ENCODE measurements around the gene AFMID. TPM values are rescaled to one million over a fixed set of nuclear protein-coding genes. Genes with fewer than 3 reads are reported as not detected.
"Not testable (repeated sequence)": the region's sequence is repeated elsewhere in the genome, so short reads cannot be mapped to it uniquely, and the experiment has no call there.

The AFMID gene
- total RNA-seq, 1 experiment from 2014 or later, result 30.8 TPM

GRCh38 chr17:78252701-78253635 is 65.8 kb downstream of the AFMID start:
- H3K27ac Mint-ChIP-seq (ENCODE audit: unreplicated experiment), result no peak overlapping the region
- H3K27me3 Mint-ChIP-seq (ENCODE audit: unreplicated experiment), result peaks cover 7% of the 10 kb centered on the region
- peaks cover 23% of the 10 kb centered on the region for H3K36me3 Mint-ChIP-seq (ENCODE audit: insufficient read depth, unreplicated experiment)
- H3K9me3 Mint-ChIP-seq (ENCODE audit: low read depth, unreplicated experiment), result no peaks in the 10 kb centered on the region
- no TSS peak for BruUV-seq (replicated peaks)
- TF ChIP-seq CTCF (IDR thresholded peaks at IDR 0.05; ENCODE audit: unreplicated experiment), result no peak
- DNase-seq, result no peak
- peak overlapping the region; percentile 75 for H3K4me3 Mint-ChIP-seq (ENCODE audit: low read depth, unreplicated experiment)
- CTCF ChIA-PET, result interaction anchor here (0.6 to 0.7 kb wide), 2 partner anchors 16 to 18 kb away, joined by 3 read pairs; no protein-coding TSS in a partner anchor
- H3K4me1 Mint-ChIP-seq (ENCODE audit: low read depth, unreplicated experiment), result peaks cover 21% of the 10 kb centered on the region
- intact Hi-C loops (cut with micrococcal nuclease; ENCODE audit: unreplicated experiment), result no loop called here

- CTCF ChIA-PET, result interaction anchor here (0.7 kb wide), 1 partner anchor 18 kb away, joined by 3 read pairs; no protein-coding TSS in a partner anchor
- BruUV-seq (replicated peaks); H3K9me3 Mint-ChIP-seq (ENCODE audit: low read depth, unreplicated experiment); H3K27ac Mint-ChIP-seq (ENCODE audit: unreplicated experiment); intact Hi-C loops (cut with micrococcal nuclease; ENCODE audit: unreplicated experiment); DNase-seq; H3K27me3 Mint-ChIP-seq (ENCODE audit: unreplicated experiment): not testable (repeated sequence)
- H3K4me1 Mint-ChIP-seq (ENCODE audit: low read depth, unreplicated experiment), result peaks cover 27% of the 10 kb centered on the region
- H3K4me3 Mint-ChIP-seq (ENCODE audit: low read depth, unreplicated experiment), result peak overlapping the region; percentile 75
- H3K36me3 Mint-ChIP-seq (ENCODE audit: insufficient read depth, unreplicated experiment), result peaks cover 26% of the 10 kb centered on the region
These were observed 66.4 kb downstream of the AFMID start for GRCh38 chr17:78253636-78253945.

GRCh38 chr17:78253946-78254672 is 66.9 kb downstream of the AFMID start:
- TF ChIP-seq CTCF (IDR thresholded peaks at IDR 0.05; ENCODE audit: unreplicated experiment), result no peak
- Mint-ChIP-seq H3K27ac (ENCODE audit: unreplicated experiment) (peak overlapping the region; percentile 22), H3K4me1 (ENCODE audit: low read depth, unreplicated experiment) (peaks cover 27% of the 10 kb centered on the region), H3K9me3 (ENCODE audit: low read depth, unreplicated experiment) (no peaks in the 10 kb centered on the region), H3K27me3 (ENCODE audit: unreplicated experiment) (peaks cover 9% of the 10 kb centered on the region), H3K4me3 (ENCODE audit: low read depth, unreplicated experiment) (peak overlapping the region; percentile 75), H3K36me3 (ENCODE audit: insufficient read depth, unreplicated experiment) (peaks cover 26% of the 10 kb centered on the region)
- BruUV-seq (replicated peaks), result no TSS peak
- peak; percentile 85 for DNase-seq
- intact Hi-C loops (cut with micrococcal nuclease; ENCODE audit: unreplicated experiment), result no loop called here
- CTCF ChIA-PET, result interaction anchor here (0.7 to 1.1 kb wide), 2 partner anchors 15 to 17 kb away, joined by 3 to 7 read pairs; no protein-coding TSS in a partner anchor

GRCh38 chr17:78255029-78255656 is 68.0 kb downstream of the AFMID start:
- CTCF ChIA-PET, result interaction anchor here (1.1 kb wide), 1 partner anchor 14 kb away, joined by 7 read pairs; no protein-coding TSS in a partner anchor
- no peak for TF ChIP-seq CTCF (IDR thresholded peaks at IDR 0.05; ENCODE audit: unreplicated experiment)
- H3K27me3 Mint-ChIP-seq (ENCODE audit: unreplicated experiment), result peaks cover 9% of the 10 kb centered on the region
- peaks cover 27% of the 10 kb centered on the region for H3K4me1 Mint-ChIP-seq (ENCODE audit: low read depth, unreplicated experiment)
- no peaks in the 10 kb centered on the region for H3K9me3 Mint-ChIP-seq (ENCODE audit: low read depth, unreplicated experiment)
- peak overlapping the region; percentile 75 for H3K4me3 Mint-ChIP-seq (ENCODE audit: low read depth, unreplicated experiment)
- H3K36me3 Mint-ChIP-seq (ENCODE audit: insufficient read depth, unreplicated experiment), result peaks cover 26% of the 10 kb centered on the region
- no peak for DNase-seq
- no TSS peak for BruUV-seq (replicated peaks)
- intact Hi-C loops (cut with micrococcal nuclease; ENCODE audit: unreplicated experiment), result no loop called here
- no peak overlapping the region for H3K27ac Mint-ChIP-seq (ENCODE audit: unreplicated experiment)

Data from Calu3 (cell line).